Measurements from ENCODE around the gene AGO3. TPM values are rescaled to one million over a fixed set of nuclear protein-coding genes. Genes with fewer than 3 reads are reported as not detected.
A peak's percentile ranks its signal among the peaks of the same experiment; 100 is the strongest.
"Not testable (repeated sequence)": the region's sequence is repeated elsewhere in the genome, so short reads cannot be mapped to it uniquely, and the experiment has no call there.

Gene AGO3
- 10 to 100 TPM; 25.1 to 28.2 TPM for total RNA-seq

DNA sequence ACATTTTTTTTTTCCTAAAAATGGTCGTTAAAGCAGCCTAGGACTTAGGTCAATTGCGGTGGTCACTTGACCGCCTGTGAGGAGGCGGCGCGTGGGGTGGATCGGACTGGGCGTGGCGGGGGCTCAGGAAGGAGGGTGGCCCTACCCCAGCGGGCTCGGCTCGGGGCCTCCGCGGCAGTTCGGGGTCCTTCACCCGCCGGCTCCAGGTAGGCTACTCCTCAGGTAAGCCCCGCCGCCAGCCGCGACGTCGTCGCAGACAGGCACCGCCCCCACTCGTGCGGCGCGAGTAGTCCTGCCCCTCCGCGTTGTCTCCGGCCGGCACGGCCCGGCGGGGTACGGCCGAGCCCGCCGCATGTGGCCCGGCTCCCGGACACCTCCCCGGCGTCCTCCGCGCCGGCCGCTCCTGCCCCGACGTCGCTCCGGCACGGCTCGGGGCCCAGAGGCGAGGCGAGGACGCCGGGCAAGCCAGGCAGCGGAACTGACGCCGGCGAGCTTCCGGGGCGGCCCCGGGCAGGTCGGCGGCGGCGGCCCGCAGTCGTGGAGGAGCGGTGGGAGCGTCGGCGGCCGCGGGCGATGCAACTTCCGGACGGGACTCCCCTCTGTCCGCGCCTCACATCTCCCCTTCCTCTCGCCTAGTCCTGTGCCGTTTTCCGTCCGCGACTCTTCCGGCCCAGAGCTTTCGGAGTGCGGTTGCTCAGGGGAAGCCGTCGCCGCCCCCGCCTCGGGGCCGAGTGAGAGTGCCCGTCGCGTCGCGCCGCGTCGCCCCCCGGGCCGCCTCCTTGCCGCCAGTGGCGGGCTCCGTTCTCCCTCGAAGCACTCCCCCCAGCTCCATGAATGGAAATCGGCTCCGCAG, at the start of gene AGO3:
Gene AGO3 (plus strand): TSS at position 513 of the 853 bp plus-strand sequence. CDS start 322 bp downstream, at position 835.
- Mint-ChIP-seq H3K4me3 (peak within 1 kb of the TSS; percentile 94), H3K9me3 (no peaks in the 10 kb centered on the region), H3K27ac (peak within 1 kb of the TSS; percentile 90), H3K4me1 (ENCODE audit: low read depth) (peaks cover 35% of the 10 kb centered on the region), H3K27me3 (ENCODE audit: low read depth) (no peaks in the 10 kb centered on the region), H3K36me3 (ENCODE audit: low read depth) (peaks cover 1% of the 10 kb centered on the region)
- peak; percentile 92 for DNase-seq
- intact Hi-C loops (cut with micrococcal nuclease), result loop anchor here (1.0 to 5.0 kb wide), 7 partner anchors 48 to 738 kb away; partner anchors contain the start of genes ADPRS, AGO1, CLSPN and SFPQ
- CTCF ChIA-PET, result interaction anchor here (0.6 to 0.7 kb wide), 2 partner anchors 73 to 127 kb away, joined by 3 to 4 read pairs; no protein-coding TSS in a partner anchor

DNA sequence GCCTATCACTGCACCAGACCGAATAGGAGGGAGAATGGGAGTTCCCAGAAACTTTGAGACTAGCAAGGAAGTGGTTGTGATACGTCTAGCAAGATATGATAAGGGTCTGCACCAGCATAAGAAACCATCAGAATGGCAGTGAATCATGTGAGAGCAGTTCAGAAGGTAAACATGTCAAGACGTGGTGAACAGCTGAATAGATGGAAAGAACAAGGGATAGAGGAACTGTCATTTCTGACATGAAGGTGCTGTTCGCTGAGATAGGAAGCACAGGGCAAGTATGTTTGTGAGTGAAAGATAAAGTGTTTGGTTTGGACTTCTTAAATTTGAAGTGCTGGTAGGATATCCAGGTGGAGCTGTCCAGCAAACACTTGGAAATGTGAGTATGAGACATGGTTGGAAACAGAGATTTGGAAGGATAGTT, 49.0 kb upstream of the AGO3 start:
- no peaks in the 10 kb centered on the region for H3K36me3 Mint-ChIP-seq (ENCODE audit: low read depth)
- H3K27me3 Mint-ChIP-seq (ENCODE audit: low read depth), result no peaks in the 10 kb centered on the region
- CTCF ChIA-PET, result interaction anchor here (1.0 to 2.4 kb wide), 4 partner anchors 8 to 166 kb away, joined by 3 to 10 read pairs (median 5); no protein-coding TSS in a partner anchor
- DNase-seq, result no peak
- H3K4me3 Mint-ChIP-seq, result peak overlapping the region; percentile 89
- H3K9me3 Mint-ChIP-seq, result no peaks in the 10 kb centered on the region
- H3K27ac Mint-ChIP-seq, result no peak overlapping the region
- intact Hi-C loops (cut with micrococcal nuclease), result loop anchor here (2.0 to 5.0 kb wide), 2 partner anchors 75 to 267 kb away; partner anchors contain the start of genes AGO4 and TRAPPC3
- peaks cover 33% of the 10 kb centered on the region for H3K4me1 Mint-ChIP-seq (ENCODE audit: low read depth)

DNA sequence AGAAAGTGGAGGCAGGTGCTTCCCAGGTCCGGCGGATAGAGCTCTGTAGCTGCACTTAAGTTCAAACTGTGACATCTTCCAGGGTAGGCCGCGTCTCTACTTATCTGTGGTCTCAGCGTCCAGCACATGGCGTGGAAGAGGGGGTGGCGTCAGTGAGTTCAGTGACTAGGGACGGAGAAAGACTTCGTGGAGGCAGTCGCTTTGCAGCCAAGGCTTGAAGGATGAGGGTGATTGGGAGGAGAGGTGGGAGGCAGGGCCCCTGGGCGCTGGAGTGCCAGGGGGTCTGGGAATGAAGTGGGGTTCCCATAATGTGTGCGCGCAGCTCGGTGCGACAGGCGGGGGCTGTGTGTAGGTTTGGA, 48.3 kb upstream of the AGO3 start:
- no peak for DNase-seq
- CTCF ChIA-PET, result interaction anchor here (1.0 to 2.4 kb wide), 4 partner anchors 9 to 44 kb away, joined by 3 to 10 read pairs (median 4); no protein-coding TSS in a partner anchor
- H3K4me1 Mint-ChIP-seq (ENCODE audit: low read depth), result peaks cover 40% of the 10 kb centered on the region
- no peaks in the 10 kb centered on the region for H3K36me3 Mint-ChIP-seq (ENCODE audit: low read depth)
- H3K4me3 Mint-ChIP-seq, result peak overlapping the region; percentile 89
- no peaks in the 10 kb centered on the region for H3K27me3 Mint-ChIP-seq (ENCODE audit: low read depth)
- H3K9me3 Mint-ChIP-seq, result no peaks in the 10 kb centered on the region
- H3K27ac Mint-ChIP-seq, result no peak overlapping the region
- intact Hi-C loops (cut with micrococcal nuclease), result loop anchor here (2.0 to 5.0 kb wide), 2 partner anchors 75 to 266 kb away; partner anchors contain the start of genes AGO4 and TRAPPC3

DNA sequence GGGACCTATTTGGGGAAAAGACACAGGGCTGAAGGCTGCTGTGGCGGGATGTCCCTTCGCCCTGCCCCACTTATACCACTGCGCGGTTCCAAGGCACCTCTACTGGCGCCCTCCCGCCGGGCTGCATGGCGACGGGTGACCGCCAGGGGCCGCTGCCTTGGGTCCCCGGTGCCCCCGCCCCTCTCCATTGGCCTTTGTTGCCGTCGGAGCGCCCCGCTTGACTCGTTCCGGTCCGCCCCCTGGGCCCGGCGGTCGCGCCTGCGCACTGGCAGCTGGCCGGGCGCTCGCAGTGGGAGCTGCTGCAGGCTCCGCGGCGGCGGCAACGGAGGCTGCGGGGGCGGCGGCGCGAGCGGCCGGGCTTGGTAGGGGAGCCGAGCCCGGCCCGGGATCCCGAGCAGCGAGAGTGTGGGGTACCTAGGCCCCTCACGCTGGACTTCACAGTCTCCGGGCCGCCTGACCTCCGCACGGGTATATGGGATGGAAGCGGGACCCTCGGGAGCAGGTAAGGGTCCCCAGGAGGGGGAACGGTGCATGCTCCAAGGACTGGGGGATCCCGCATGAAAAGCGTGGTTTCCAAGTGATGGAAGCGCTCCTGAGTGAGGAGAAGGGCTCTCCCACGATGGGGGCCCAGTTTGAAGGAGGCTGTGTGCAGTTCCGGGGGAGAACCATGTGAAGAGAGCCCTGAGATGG, 47.8 kb upstream of the AGO3 start, which contains the start of gene AGO1:
Gene AGO1 (plus strand): TSS at position 265 of the 690 bp plus-strand sequence. CDS start 213 bp downstream, at position 478.
- DNase-seq, result peak; percentile 97
- Mint-ChIP-seq H3K9me3 (no peaks in the 10 kb centered on the region), H3K36me3 (ENCODE audit: low read depth) (no peaks in the 10 kb centered on the region), H3K27me3 (ENCODE audit: low read depth) (no peaks in the 10 kb centered on the region), H3K4me3 (peak within 1 kb of the TSS; percentile 89), H3K27ac (peak within 1 kb of the TSS; percentile 37), H3K4me1 (ENCODE audit: low read depth) (peaks cover 43% of the 10 kb centered on the region)
- CTCF ChIA-PET, result interaction anchor here (0.6 to 2.4 kb wide), 8 partner anchors 9 to 196 kb away, joined by 3 to 10 read pairs (median 3); no protein-coding TSS in a partner anchor
- intact Hi-C loops (cut with micrococcal nuclease), result loop anchor here (1.0 to 5.0 kb wide), 4 partner anchors 48 to 266 kb away; partner anchors contain the start of genes ADPRS, AGO3, AGO4 and TRAPPC3

DNA sequence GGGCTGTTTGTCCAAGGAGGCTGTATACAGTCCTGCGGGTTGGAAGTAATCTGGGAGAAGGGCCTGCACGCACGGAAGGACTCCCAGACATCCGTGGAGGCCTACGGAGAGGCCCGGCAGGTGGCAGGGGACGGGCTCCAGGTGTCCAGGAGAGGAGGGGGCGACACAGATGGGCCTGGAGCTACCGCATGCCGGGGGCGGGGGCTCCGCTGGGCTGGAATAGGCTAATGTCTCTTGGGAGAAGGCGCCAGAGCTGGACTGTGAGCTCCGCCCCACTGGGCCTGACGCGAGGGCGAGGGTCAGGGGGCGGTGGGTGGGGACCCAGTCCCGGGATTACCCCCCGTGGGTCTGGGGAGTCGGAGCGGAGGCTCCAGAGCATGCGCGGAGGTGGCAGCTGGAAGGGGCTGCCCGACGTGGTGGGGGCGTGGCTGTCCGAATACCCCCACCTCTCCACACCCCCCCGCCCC, 47.2 kb upstream of the AGO3 start:
- Mint-ChIP-seq H3K4me3 (peak overlapping the region; percentile 89), H3K27me3 (ENCODE audit: low read depth) (no peaks in the 10 kb centered on the region), H3K27ac (peak overlapping the region; percentile 37), H3K9me3 (no peaks in the 10 kb centered on the region), H3K4me1 (ENCODE audit: low read depth) (peaks cover 43% of the 10 kb centered on the region), H3K36me3 (ENCODE audit: low read depth) (peaks cover 3% of the 10 kb centered on the region)
- CTCF ChIA-PET, result interaction anchor here (0.6 to 2.4 kb wide), 7 partner anchors 8 to 196 kb away, joined by 3 to 10 read pairs (median 3); no protein-coding TSS in a partner anchor
- peak; percentile 45 for DNase-seq
- intact Hi-C loops (cut with micrococcal nuclease), result loop anchor here (1.0 to 5.0 kb wide), 4 partner anchors 48 to 265 kb away; partner anchors contain the start of genes ADPRS, AGO3, AGO4 and TRAPPC3

DNA sequence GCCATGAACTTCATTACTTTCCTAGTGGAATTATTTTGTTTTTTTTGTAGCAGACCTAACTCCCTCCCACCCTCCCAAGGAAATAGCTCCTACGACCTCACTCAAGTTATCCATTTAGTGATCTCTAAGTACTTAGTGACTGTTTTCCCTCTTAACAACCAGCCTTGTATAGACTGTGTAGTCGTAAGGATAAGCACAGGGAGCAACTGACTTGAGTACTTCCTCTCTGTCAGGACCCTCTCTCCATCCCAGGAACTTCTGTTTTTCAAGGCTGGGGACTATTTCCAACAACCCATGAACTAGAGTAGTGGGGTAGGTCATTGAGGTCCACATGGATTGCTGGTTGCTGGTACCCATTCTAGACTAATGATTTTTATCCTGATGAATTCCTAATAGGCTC, 46.0 kb upstream of the AGO3 start:
- H3K9me3 Mint-ChIP-seq, result no peaks in the 10 kb centered on the region
- H3K27me3 Mint-ChIP-seq (ENCODE audit: low read depth), result no peaks in the 10 kb centered on the region
- no peak for DNase-seq
- H3K4me3 Mint-ChIP-seq, result no peak overlapping the region
- no peak overlapping the region for H3K27ac Mint-ChIP-seq
- CTCF ChIA-PET, result no interaction called here
- peaks cover 45% of the 10 kb centered on the region for H3K4me1 Mint-ChIP-seq (ENCODE audit: low read depth)
- intact Hi-C loops (cut with micrococcal nuclease), result loop anchor here (5.0 kb wide), 1 partner anchor 78 kb away; the partner anchor contains the start of gene AGO4
- peaks cover 6% of the 10 kb centered on the region for H3K36me3 Mint-ChIP-seq (ENCODE audit: low read depth)

DNA sequence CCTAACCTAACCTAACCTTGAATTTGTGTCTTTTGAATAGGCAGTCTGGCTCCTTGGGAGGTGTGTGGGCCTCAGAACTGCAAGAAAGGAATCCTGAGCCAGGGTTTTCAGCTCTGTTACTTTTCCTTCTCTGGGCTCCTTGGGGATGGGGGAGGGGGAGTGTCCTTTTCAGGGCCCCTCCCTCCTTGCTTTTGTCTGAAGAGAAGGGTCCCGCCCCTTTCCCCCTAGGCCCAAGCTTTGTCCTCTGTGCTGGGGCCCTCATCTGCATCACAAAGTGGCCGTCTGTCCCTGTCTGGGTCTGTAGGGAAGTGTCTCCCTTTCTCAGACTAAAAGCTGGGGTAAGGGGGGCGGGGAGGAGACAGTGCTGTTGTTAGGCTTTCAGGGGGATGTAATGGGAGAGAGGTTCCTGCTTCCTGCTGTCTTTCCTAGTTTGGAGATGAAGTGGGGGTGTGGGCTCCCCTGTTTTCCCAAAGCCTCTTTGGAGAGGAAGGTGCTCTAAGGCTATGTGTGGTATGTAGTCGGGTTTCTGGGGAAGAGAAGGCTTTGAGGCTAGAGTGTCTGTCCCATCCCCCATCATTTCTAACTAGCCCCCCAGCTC, 44.8 kb upstream of the AGO3 start:
- H3K9me3 Mint-ChIP-seq, result no peaks in the 10 kb centered on the region
- DNase-seq, result no peak
- no peak overlapping the region for H3K27ac Mint-ChIP-seq
- peaks cover 45% of the 10 kb centered on the region for H3K4me1 Mint-ChIP-seq (ENCODE audit: low read depth)
- CTCF ChIA-PET, result interaction anchor here (0.6 kb wide), 1 partner anchor 11 kb away, joined by 3 read pairs; no protein-coding TSS in a partner anchor
- intact Hi-C loops (cut with micrococcal nuclease), result no loop called here
- peaks cover 6% of the 10 kb centered on the region for H3K36me3 Mint-ChIP-seq (ENCODE audit: low read depth)
- H3K27me3 Mint-ChIP-seq (ENCODE audit: low read depth), result no peaks in the 10 kb centered on the region
- no peak overlapping the region for H3K4me3 Mint-ChIP-seq

DNA sequence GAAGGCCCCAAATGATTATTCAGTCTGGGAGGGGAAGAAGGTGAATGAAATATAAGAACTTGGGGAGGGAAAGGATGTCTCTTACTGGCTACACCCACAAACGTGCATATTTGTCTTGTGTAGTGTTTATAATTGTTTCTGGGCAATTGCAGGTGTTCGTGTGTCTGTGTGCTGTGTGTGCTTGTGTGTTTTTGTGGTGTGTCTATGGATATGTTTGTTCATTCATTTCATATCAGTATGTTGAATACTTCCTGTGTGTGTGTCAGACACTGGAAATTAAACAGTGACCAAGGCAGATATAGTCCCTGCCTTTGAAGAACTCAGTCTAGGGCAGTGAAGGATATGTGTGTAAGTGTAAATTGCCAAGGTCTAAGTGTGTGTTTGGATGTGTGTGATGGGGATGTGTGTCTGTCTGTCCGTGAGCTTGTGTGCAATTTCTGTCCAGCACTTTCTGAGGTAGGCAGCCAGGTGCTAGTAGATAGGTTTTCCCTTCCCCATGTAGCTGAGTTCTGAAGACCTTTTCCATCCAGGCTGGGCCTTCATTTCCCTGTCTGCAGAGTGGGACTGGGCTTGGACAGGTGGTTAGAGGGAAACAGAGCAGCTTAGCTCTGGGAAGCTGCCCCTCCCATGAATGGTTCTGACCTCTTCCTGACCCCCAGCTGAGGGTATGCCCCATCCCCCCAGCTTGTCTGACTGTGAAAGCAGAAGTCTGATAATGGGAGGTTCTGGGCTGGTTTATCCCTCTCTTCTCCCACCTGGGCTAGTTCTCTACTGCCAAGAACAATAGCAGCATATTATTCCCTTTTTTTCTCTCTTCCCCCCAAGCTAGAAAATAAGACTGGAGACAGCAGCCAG, 44.1 kb upstream of the AGO3 start:
- H3K36me3 Mint-ChIP-seq (ENCODE audit: low read depth), result peaks cover 7% of the 10 kb centered on the region
- peaks cover 44% of the 10 kb centered on the region for H3K4me1 Mint-ChIP-seq (ENCODE audit: low read depth)
- H3K27ac Mint-ChIP-seq, result peak overlapping the region; percentile 3
- H3K27me3 Mint-ChIP-seq (ENCODE audit: low read depth), result no peaks in the 10 kb centered on the region
- H3K9me3 Mint-ChIP-seq, result no peaks in the 10 kb centered on the region
- no peak for DNase-seq
- intact Hi-C loops (cut with micrococcal nuclease), result no loop called here
- CTCF ChIA-PET, result no interaction called here
- H3K4me3 Mint-ChIP-seq, result no peak overlapping the region

DNA sequence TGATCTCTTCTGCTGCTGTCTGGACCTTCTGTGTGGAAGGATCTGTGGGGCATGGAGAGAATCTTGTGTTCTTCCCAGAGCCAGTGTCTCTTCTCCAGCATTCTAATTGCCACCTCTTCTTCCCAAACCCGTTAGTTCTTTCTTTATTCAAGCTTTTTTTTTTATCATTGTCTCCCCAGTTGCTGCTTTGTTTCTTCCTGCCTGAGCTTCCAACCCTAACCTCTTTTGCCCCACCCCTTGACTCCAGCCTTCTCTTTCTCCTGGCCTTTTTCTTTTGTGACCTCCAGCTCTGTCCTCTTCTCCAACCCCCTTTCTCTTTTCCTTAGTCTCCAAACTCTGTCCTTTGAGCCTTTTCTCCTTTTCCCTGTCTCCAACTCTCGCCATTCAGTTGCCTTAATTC, 43.4 kb upstream of the AGO3 start:
- intact Hi-C loops (cut with micrococcal nuclease), result no loop called here
- Mint-ChIP-seq H3K4me3 (no peak overlapping the region), H3K27me3 (ENCODE audit: low read depth) (no peaks in the 10 kb centered on the region), H3K4me1 (ENCODE audit: low read depth) (peaks cover 37% of the 10 kb centered on the region), H3K27ac (no peak overlapping the region), H3K9me3 (no peaks in the 10 kb centered on the region), H3K36me3 (ENCODE audit: low read depth) (peaks cover 7% of the 10 kb centered on the region)
- CTCF ChIA-PET, result no interaction called here
- no peak for DNase-seq

DNA sequence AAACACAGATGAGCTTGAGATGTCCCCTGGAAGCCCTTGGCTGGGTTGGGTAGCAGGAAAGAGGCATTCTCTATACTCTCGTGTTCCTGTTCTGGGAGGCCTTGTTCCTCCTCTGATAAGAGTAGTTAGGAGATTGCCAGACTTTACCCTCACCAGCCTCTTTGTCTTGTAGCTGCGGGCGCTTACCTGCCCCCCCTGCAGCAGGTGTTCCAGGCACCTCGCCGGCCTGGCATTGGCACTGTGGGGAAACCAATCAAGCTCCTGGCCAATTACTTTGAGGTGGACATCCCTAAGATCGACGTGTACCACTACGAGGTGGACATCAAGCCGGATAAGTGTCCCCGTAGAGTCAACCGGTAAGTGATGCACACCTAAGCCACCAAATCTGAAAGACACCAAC, 42.6 kb upstream of the AGO3 start:
- Mint-ChIP-seq H3K4me3 (no peak overlapping the region), H3K9me3 (no peaks in the 10 kb centered on the region), H3K27ac (no peak overlapping the region), H3K27me3 (ENCODE audit: low read depth) (no peaks in the 10 kb centered on the region), H3K4me1 (ENCODE audit: low read depth) (peaks cover 34% of the 10 kb centered on the region), H3K36me3 (ENCODE audit: low read depth) (peaks cover 7% of the 10 kb centered on the region)
- intact Hi-C loops (cut with micrococcal nuclease), result no loop called here
- no peak for DNase-seq
- CTCF ChIA-PET, result no interaction called here

DNA sequence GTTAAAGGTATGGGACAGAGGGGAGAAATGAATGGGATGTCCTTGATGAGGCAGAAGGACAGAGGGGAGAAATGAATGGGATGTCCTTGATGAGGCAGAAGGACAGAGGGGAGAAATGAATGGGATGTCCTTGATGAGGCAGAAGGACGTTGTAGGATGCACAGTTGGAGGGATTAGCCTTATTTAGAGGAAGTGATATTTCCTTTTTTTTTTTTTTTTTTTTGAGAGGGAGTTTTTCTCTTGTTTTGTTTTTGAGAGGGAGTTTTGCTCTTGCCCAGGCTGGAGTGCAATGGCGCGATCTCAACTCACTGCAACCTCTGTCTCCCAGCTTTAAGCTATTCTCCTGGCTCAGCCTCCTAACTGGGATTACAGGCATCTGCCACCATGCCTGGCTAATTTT, 41.9 kb upstream of the AGO3 start:
- H3K4me1 Mint-ChIP-seq (ENCODE audit: low read depth), result peaks cover 32% of the 10 kb centered on the region
- CTCF ChIA-PET; H3K9me3 Mint-ChIP-seq; H3K36me3 Mint-ChIP-seq (ENCODE audit: low read depth); intact Hi-C loops (cut with micrococcal nuclease); H3K27me3 Mint-ChIP-seq (ENCODE audit: low read depth); H3K27ac Mint-ChIP-seq; DNase-seq; H3K4me3 Mint-ChIP-seq: not testable (repeated sequence)

Measured in activated naive CD4-positive, alpha-beta T cell treated with anti-CD3 and anti-CD28 coated beads for 36 hours (primary cell).